Measurements from ENCODE around the gene COMMD6.

COMMD6 gene

DNA sequence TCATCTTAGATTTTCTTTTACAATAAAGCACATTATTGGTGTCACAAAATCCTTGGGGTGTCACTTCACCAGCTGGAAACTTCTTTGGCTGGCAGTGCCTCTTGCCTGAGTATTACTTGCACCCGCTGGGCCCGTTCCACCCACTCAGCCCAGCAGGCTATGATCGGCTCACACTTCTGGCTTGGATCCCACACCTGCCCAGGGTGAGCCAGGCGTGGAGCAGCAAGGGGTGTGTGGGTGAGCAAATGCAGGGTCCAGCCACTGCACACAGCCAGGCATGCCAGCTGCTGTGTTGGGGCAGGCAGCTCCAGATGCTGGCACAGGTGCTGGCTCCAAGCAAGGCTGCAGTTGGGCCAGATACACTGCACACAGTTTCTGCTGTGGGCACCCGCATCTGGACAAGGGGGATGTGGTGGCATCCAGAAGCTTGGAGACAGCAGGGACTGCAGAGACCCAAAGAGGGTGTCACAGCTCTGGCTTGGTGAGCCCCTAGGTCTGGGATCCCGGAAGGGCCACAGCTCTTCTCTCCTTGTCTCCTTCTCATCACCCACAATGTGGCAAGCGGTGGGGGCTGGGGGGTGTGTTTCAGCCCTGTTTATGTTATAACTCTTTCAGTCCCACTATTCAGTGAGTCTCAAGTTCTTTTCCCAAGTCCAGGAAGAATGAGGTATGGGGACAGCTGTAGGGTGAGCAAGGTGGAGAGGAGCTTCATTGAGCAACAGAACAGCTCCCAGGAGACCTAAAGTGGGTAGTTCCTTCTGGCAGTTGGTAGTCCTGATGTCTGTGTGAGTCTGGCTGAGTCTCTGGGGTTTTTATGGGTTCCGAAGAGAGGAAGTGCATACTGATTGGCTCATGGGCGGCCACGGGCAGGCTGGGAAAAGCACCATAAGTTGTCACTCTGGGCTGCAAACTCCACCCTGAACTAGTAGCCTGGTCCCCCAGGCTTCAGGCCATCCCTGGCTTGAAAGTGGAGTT lies 30.3 kb downstream of the COMMD6 start:
- TF ChIP-seq, protein P1, sequence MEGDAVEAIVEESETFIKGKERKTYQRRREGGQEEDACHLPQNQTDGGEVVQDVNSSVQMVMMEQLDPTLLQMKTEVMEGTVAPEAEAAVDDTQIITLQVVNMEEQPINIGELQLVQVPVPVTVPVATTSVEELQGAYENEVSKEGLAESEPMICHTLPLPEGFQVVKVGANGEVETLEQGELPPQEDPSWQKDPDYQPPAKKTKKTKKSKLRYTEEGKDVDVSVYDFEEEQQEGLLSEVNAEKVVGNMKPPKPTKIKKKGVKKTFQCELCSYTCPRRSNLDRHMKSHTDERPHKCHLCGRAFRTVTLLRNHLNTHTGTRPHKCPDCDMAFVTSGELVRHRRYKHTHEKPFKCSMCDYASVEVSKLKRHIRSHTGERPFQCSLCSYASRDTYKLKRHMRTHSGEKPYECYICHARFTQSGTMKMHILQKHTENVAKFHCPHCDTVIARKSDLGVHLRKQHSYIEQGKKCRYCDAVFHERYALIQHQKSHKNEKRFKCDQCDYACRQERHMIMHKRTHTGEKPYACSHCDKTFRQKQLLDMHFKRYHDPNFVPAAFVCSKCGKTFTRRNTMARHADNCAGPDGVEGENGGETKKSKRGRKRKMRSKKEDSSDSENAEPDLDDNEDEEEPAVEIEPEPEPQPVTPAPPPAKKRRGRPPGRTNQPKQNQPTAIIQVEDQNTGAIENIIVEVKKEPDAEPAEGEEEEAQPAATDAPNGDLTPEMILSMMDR (IDR thresholded peaks at IDR 0.05; ENCODE audit: extremely low read depth, missing control alignments) = no peak
- DNase-seq (ENCODE audit: low spot score) = no peak

DNA sequence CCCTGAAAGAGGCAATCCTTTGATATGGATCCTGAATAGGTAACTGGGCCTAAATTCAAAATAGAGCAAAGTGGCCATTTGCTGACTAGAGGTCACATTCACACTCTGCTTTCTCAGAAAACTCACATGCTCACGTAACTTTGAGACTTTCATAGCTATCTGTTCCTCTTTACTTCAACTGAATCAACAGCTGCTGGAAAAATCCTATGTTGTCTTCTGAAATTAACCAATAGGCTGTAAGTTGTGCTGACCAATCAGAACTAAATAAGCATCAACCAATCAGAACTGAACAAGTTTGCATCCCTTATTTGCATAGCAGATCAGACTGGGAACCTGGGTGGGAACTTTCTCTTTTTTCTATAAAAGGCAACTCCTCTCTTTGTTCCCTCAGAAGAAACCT lies 31.6 kb downstream of the COMMD6 start:
- TF ChIP-seq, protein P1 (IDR thresholded peaks at IDR 0.05; ENCODE audit: extremely low read depth, missing control alignments) = no peak
- DNase-seq (ENCODE audit: low spot score) = no peak

DNA sequence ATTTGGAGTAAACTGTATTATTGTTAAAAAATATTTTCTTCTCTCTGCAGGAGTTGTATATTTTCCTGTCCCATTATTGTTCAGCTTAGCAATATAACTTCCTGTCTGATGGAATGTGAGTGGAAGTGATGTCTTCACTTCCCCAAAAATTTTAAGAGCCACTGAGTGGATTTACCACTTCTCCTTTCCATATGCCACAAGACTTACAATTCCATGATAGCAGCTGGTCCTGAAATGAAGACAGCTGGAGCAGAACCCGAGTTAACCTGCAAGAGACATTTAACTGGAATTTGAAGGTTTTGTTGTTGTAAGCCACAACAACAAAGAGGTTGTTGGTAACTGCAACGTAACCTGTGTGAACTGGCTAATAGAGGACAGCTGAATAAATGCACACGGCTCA lies 32.3 kb downstream of the COMMD6 start:
- no peak for DNase-seq (ENCODE audit: low spot score)
- TF ChIP-seq, protein P1 (IDR thresholded peaks at IDR 0.05; ENCODE audit: extremely low read depth, missing control alignments) = no peak

DNA sequence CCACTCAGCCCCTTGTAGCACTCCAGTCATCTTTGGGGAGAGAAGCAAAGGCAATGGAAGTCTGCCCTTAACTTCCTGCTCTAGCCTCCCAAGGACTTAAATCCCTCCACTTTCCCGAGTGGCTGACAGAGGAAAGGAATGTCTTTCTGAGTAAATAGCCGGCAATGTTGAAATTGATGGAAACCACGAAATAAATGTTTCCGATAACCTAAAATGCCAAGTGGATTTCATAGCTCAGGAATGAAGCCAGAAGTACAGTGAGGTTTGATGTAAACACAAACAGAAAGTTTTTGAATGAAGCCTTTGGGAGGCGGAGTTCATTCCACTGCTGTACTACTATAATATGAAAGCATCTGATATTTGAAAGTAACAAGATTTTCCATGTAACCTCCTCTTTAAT lies 41.7 kb downstream of the COMMD6 start:
- DNase-seq (ENCODE audit: low spot score) = no peak
- TF ChIP-seq, protein P1 (IDR thresholded peaks at IDR 0.05; ENCODE audit: extremely low read depth, missing control alignments) = no peak

DNA sequence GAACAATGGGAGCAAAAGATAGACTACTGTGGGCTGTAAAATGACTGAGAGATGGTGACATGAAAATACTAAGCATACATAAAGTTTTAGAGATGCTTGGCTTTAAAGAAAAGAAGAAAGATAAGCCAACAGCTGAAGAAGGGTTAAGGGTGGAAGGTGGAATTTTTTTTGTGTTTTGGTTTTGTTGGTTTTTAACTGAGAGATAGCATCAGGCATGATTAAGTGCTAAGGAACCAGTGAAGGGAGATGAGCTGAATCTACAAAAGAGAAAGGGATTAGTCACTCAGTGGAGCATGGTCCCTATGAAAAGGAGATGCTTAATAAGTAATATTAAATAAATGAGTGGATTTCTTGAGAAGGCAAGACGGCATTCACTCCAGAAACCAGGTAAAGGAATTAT lies 43.1 kb downstream of the COMMD6 start:
- TF ChIP-seq, protein P1 (IDR thresholded peaks at IDR 0.05; ENCODE audit: extremely low read depth, missing control alignments) = no peak
- no peak for DNase-seq (ENCODE audit: low spot score)

DNA sequence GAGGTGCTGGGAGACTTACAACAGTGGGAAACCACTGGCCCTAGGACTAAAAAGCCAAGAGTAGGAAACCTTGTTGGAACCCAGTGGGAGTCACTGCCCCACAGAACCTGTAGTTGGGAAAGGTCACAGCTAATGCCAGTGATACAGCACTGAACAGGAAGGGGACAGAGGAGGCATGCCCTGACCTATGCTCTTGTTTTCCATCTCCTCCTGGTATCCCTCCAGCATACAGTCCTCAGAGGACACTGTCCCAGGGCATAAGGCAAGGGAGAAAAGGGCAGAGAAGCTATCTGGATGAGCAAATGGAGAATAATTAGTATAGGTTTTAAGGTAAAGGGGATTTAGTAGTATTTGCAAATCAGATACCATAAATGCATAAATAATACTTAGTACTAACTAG lies 44.5 kb downstream of the COMMD6 start:
- no peak for DNase-seq (ENCODE audit: low spot score)
- TF ChIP-seq, protein P1 (IDR thresholded peaks at IDR 0.05; ENCODE audit: extremely low read depth, missing control alignments) = no peak

DNA sequence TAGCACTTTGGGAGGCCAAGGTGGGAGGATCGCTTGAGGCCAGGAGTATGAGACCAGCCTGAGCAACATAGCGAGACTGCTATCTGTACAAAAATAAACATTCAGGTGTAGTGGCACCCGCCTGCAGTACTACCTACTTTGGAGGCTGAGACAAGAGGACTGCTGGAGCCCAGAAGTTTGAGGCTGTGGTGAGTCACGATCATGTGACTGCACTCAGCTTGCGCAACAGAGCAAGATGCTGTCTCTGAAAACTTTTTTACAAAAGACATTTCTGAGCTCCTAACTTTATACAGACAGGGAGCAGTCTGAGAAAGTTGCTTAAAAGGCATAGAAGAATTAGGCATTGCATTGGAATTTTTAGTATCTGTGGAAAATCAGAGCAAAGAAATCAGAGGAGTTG lies 45.3 kb downstream of the COMMD6 start:
- DNase-seq (ENCODE audit: low spot score) = no peak
- TF ChIP-seq, protein P1 (IDR thresholded peaks at IDR 0.05; ENCODE audit: extremely low read depth, missing control alignments) = no peak

Measured in GM20000 (cell line).